Fibroblast of lung (primary cell): ENCODE measurements around the gene FAM131B.

Source experiments
- CTCF ChIP-seq, 2 donors: IDR thresholded peaks in 1 of 2; conservative IDR thresholded peaks in 1 of 2; 1 replicate in 1 of 2; 2 replicates in 1 of 2; pipeline ENCODE4 v1.5.1; 2011 to 2012; ENCODE audit warnings: low read length in 2 of 2, control low read depth in 1 of 2, inconsistent platforms in 1 of 2, low read depth in 1 of 2, mild to moderate bottlenecking in 1 of 2
- EZH2 ChIP-seq: IDR thresholded peaks from 2 replicates; pipeline ENCODE4 v1.5.1; 2012; ENCODE audit warnings: low read length, control low read depth, mild to moderate bottlenecking; ENCODE audit errors: missing control alignments

DNA sequence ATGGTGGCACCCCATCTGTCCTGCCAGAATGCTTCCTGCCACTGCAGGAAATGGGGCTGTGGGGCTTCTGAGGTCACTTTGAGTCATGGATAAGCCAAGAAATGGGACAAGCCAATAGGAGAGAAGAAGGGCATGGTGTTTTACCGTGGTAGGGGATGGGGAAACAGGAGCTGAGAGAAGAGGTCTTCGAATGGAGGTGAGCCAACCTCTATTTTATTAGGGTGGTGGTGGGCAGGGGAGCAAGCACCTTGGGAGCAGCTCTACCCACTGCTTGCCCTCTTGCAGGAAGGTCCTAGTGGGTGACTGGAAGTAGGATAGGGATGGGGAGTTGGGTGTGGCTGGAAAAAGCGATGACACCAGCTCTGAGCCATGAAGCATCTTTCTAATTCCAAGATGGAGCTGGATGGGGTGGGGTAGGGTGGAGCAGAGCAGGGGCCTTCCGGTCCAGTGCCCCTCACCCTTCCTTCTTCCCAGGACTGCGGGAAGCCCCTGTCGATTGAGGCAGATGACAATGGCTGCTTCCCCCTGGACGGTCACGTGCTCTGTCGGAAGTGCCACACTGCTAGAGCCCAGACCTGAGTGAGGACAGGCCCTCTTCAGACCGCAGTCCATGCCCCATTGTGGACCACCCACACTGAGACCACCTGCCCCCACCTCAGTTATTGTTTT is 27.7 kb upstream of the FAM131B start:
- TF ChIP-seq EZH2, result no peak
- TF ChIP-seq CTCF (conservative IDR thresholded peaks at IDR 0.05 in 1 of 2, IDR thresholded peaks at IDR 0.05 in 1 of 2; ENCODE audit: low read depth in 1 of 2, low read length in 2 of 2), result no peak
